IMR-90 (cell line): ENCODE data around the gene RAPGEF3. TPM values are rescaled to one million over a fixed set of nuclear protein-coding genes. Genes with fewer than 3 reads are reported as not detected.

ENCODE experiments used
- ATAC-seq: fragments of 200-7000 bp; cut with Tn5 transposase; 2 replicates; pipeline ENCODE4 v1.9.1; 2020; ENCODE audit warnings: low read depth, mild to moderate bottlenecking, moderate library complexity
- BruUV-seq: library from RNA; stranded (reverse); fragments of 400-500 nt; replicated peaks from 2 replicates; lab custom pipeline; 2021; lab: Mats Ljungman, UMichigan
- CTCF ChIA-PET: fragments of 300-600 bp; formaldehyde crosslinking; extraction: SDS; loops from one replicate; lab custom pipeline; 2021; ENCODE audit warnings: antibody characterized with exemption; lab: Yijun Ruan, JAX
- POLR2A ChIA-PET: fragments of 300-600 bp; sonication (Branson Sonifier 250); formaldehyde crosslinking; loops from one replicate; lab custom pipeline; 2022; ENCODE audit warnings: antibody characterized with exemption; ENCODE audit not compliant: unreplicated experiment; lab: Charles Lee
- DNase-seq: peaks from one replicate; pipeline ENCODE4 v3.0.0; 2013
- H2AFZ ChIP-seq: replicated peaks from 2 replicates; pipeline ENCODE3; 2013; ENCODE audit warnings: low read length, mild to moderate bottlenecking; ENCODE audit not compliant: poor library complexity
- H2AK5ac ChIP-seq: 2 replicates; pipeline ENCODE4 v1.6.1; 2013; ENCODE audit warnings: low read depth, low read length, inconsistent platforms
- H2AK9ac ChIP-seq: replicated peaks from 2 replicates; pipeline ENCODE3; 2013; ENCODE audit warnings: mild to moderate bottlenecking, low read depth, low read length, moderate library complexity; ENCODE audit not compliant: poor library complexity
- H2BK120ac ChIP-seq: 2 replicates; pipeline ENCODE4 v1.6.1; 2013; ENCODE audit warnings: low read depth, low read length, inconsistent platforms
- H2BK15ac ChIP-seq: 3 replicates; pipeline ENCODE4 v1.6.1; 2013; ENCODE audit warnings: low read depth, low read length, inconsistent platforms
- H2BK20ac ChIP-seq: 2 replicates; pipeline ENCODE4 v1.6.1; 2013; ENCODE audit warnings: low read depth, mild to moderate bottlenecking, inconsistent platforms, low read length, moderate library complexity
- H2BK5ac ChIP-seq: 2 replicates; pipeline ENCODE4 v1.6.1; 2013; ENCODE audit warnings: mild to moderate bottlenecking, low read depth, low read length, inconsistent platforms; ENCODE audit not compliant: poor library complexity, severe bottlenecking
- H3K14ac ChIP-seq: replicated peaks from 2 replicates; pipeline ENCODE4 v1.6.1; 2013; ENCODE audit warnings: low read depth, low read length, inconsistent platforms
- H3K18ac ChIP-seq: 2 replicates; pipeline ENCODE4 v1.6.1; 2013; ENCODE audit warnings: low read depth, low read length, control low read depth
- H3K23ac ChIP-seq: 2 replicates; pipeline ENCODE4 v1.6.1; 2013; ENCODE audit warnings: low read depth, low read length, inconsistent platforms
- H3K27ac ChIP-seq: 2 replicates; pipeline ENCODE4 v1.5.1; 2013; ENCODE audit warnings: mild to moderate bottlenecking, control low read depth, low read length; ENCODE audit not compliant: insufficient read depth
- H3K27me3 ChIP-seq: 2 replicates; pipeline ENCODE4 v1.6.1; 2013; ENCODE audit warnings: low read length; ENCODE audit not compliant: control insufficient read depth, insufficient read depth
- H3K36me3 ChIP-seq: 2 replicates; pipeline ENCODE4 v1.6.1; 2013; ENCODE audit warnings: low read length, mixed read lengths; ENCODE audit not compliant: control insufficient read depth, insufficient read depth
- H3K4ac ChIP-seq: 2 replicates; pipeline ENCODE4 v1.6.1; 2013; ENCODE audit warnings: low read depth, low read length, inconsistent platforms
- H3K4me1 ChIP-seq: 2 replicates; pipeline ENCODE4 v1.6.1; 2013; ENCODE audit warnings: low read length, mixed read lengths; ENCODE audit not compliant: control insufficient read depth, insufficient read depth
- H3K4me2 ChIP-seq: 2 replicates; pipeline ENCODE4 v1.6.1; 2013; ENCODE audit warnings: low read depth, mild to moderate bottlenecking, control low read depth, low read length, moderate library complexity
- H3K4me3 ChIP-seq: 2 replicates; pipeline ENCODE4 v1.5.1; 2013; ENCODE audit warnings: low read depth, mild to moderate bottlenecking, control low read depth, low read length, moderate library complexity; ENCODE audit not compliant: insufficient read depth
- H3K56ac ChIP-seq: 2 replicates; pipeline ENCODE4 v1.6.1; 2013; ENCODE audit warnings: low read length, inconsistent platforms; ENCODE audit not compliant: insufficient read depth; ENCODE audit errors: extremely low read depth
- H3K79me1 ChIP-seq, 2 experiments: 2 replicates each; pipeline ENCODE4 v1.6.1; 2013; ENCODE audit warnings: low read length in 2 of 2, inconsistent platforms in 1 of 2, low read depth in 1 of 2
- H3K9ac ChIP-seq: 2 replicates; pipeline ENCODE4 v1.6.1; 2013; ENCODE audit warnings: low read depth, low read length, control low read depth
- H3K9me1 ChIP-seq: 2 replicates; pipeline ENCODE4 v1.6.1; 2013; ENCODE audit warnings: low read length, inconsistent platforms; ENCODE audit not compliant: insufficient read depth
- H3K9me3 ChIP-seq: 2 replicates; pipeline ENCODE4 v1.6.1; 2013; ENCODE audit warnings: low read length; ENCODE audit not compliant: control insufficient read depth, insufficient read depth
- H4K20me1 ChIP-seq: 2 replicates; pipeline ENCODE4 v1.6.1; 2013; ENCODE audit warnings: low read length, inconsistent platforms; ENCODE audit not compliant: insufficient read depth
- H4K5ac ChIP-seq: 2 replicates; pipeline ENCODE4 v1.6.1; 2013; ENCODE audit warnings: mild to moderate bottlenecking, low read depth, low read length, control low read depth
- H4K8ac ChIP-seq, 2 experiments: 2 replicates each; pipeline ENCODE4 v1.6.1; 2013; ENCODE audit warnings: low read depth in 2 of 2, low read length in 2 of 2, control low read depth in 1 of 2, inconsistent platforms in 1 of 2
- H4K91ac ChIP-seq: 2 replicates; pipeline ENCODE4 v1.6.1; 2013; ENCODE audit warnings: low read depth, low read length, inconsistent platforms; ENCODE audit not compliant: insufficient read depth
- BHLHE40 ChIP-seq: fragments of 150-350 bp; IDR thresholded peaks from 2 replicates; pipeline ENCODE4 v1.6.1; 2016; ENCODE audit warnings: mild to moderate bottlenecking, low read depth, low read length
- CEBPB ChIP-seq: IDR thresholded peaks from 2 replicates; pipeline ENCODE4 v1.6.1; 2012; ENCODE audit warnings: low read depth, low read length, improper control_type of control experiment
- CHD1 ChIP-seq: IDR thresholded peaks from 2 replicates; pipeline ENCODE4 v1.6.1; 2012; ENCODE audit warnings: low read depth, low read length, improper control_type of control experiment
- FOS ChIP-seq: fragments of 150-350 bp; IDR thresholded peaks from 2 replicates; pipeline ENCODE4 v1.6.1; 2016; ENCODE audit warnings: low read depth, low read length
- MAFK ChIP-seq: IDR thresholded peaks from 2 replicates; pipeline ENCODE4 v1.6.1; 2012; ENCODE audit warnings: low read depth, low read length, improper control_type of control experiment
- MAZ ChIP-seq: IDR thresholded peaks from 2 replicates; pipeline ENCODE4 v1.6.1; 2012; ENCODE audit warnings: low read depth, mild to moderate bottlenecking, low read length, improper control_type of control experiment, moderate library complexity, borderline replicate concordance
- MXI1 ChIP-seq: IDR thresholded peaks from 2 replicates; pipeline ENCODE4 v1.6.1; 2012; ENCODE audit warnings: low read depth, mild to moderate bottlenecking, low read length, moderate library complexity, borderline replicate concordance
- NFE2L2 ChIP-seq: fragments of 150-350 bp; IDR thresholded peaks from 2 replicates; pipeline ENCODE4 v1.6.1; 2016; ENCODE audit warnings: low read depth, mild to moderate bottlenecking, low read length
- POLR2A ChIP-seq: IDR thresholded peaks from 2 replicates; pipeline ENCODE4 v1.6.1; 2012; ENCODE audit warnings: mild to moderate bottlenecking, low read depth, low read length
- RAD21 ChIP-seq: IDR thresholded peaks from 2 replicates; pipeline ENCODE4 v1.6.1; 2012; ENCODE audit warnings: low read length, improper control_type of control experiment
- RCOR1 ChIP-seq: IDR thresholded peaks from 2 replicates; pipeline ENCODE4 v1.6.1; 2012; ENCODE audit warnings: mild to moderate bottlenecking, low read length, improper control_type of control experiment; ENCODE audit not compliant: insufficient replicate concordance
- SMC3 ChIP-seq: fragments of 150-350 bp; IDR thresholded peaks from 2 replicates; pipeline ENCODE4 v1.6.1; 2016; ENCODE audit warnings: low read depth, mild to moderate bottlenecking, antibody characterized with exemption, low read length, moderate library complexity
- WGBS, 2 experiments: methylation state at CpG; one replicate each; pipeline versions ENCODE4 v1.1.5 to v1.1.7; 2013; ENCODE audit warnings: missing lambda C conversion rate in 2 of 2; ENCODE audit not compliant: insufficient read length in 1 of 2; ENCODE audit errors: extremely low coverage in 2 of 2; 5-methylcytosine and 5-hydroxymethylcytosine counted together
- dilution Hi-C: fragments of 300-500 bp; cut with HindIII; formaldehyde crosslinking; loops from one replicate; pipeline ENCODE4 v1.14.3; 2018; ENCODE audit warnings: low sequenced_read_pairs; ENCODE audit not compliant: unreplicated experiment
- in situ Hi-C: fragments of 300-500 bp; cut with MboI; formaldehyde crosslinking; loops from 3 replicates; pipeline ENCODE4 v1.14.3; 2019; ENCODE audit warnings: low sequenced_read_pairs, inconsistent platforms, mixed read lengths
- intact Hi-C: fragments of 100-400 bp; cut with micrococcal nuclease; formaldehyde crosslinking; loops from 2 replicates; pipeline ENCODE4 v1.10.0; 2022
- polyA plus RNA-seq, 3 experiments: library from polyadenylated mRNA; depleted of rRNA; stranded (reverse); fragments of >200 nt; gene quantifications; 2 replicates each; pipeline ENCODE4 v1.2.3, GENCODE V29; 2012; ENCODE audit warnings: low replicate concordance in 1 of 3
- total RNA-seq: library from RNA; depleted of rRNA; stranded (reverse); fragments of >200 nt; gene quantifications from 2 replicates; pipeline ENCODE4 v1.2.3, GENCODE V29; 2012
- TF ChIP-seq, protein P1 (sequence below): conservative IDR thresholded peaks from 2 replicates; pipeline ENCODE4 v1.5.1; 2012; ENCODE audit warnings: mild to moderate bottlenecking, low read depth, low read length, improper control_type of control experiment
- TF ChIP-seq, protein P2 (sequence below): fragments of 150-350 bp; IDR thresholded peaks from 2 replicates; pipeline ENCODE4 v1.6.1; 2017; ENCODE audit warnings: mild to moderate bottlenecking, antibody characterized with exemption, low read length, low read depth

Gene RAPGEF3
- total and polyA plus RNA-seq, 2 of the 4 experiments (the other 2 are of a cell fraction) = 1.3 to 2.0 TPM

DNA sequence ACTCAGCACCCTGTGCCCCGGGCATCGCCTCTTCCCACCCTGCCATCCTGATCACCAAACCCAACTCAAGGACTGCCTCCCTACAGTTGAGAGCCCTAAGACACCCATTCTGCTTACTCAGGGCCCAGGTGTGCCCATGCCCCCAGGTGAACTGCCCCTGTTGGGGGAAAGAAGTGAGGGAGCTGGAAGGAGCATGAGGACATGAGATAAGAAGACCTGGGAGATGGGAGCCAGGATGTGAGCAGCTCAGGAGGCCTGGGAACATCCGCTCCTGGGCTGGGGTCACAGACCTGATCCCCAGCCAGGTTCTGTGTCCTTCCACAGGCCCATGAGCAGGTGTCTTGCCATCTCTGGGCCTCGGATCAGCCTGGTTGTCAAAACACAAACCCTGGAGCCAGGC, 6.6 kb downstream of the RAPGEF3 start:
- H3K4ac ChIP-seq = no peak overlapping the region
- no peak overlapping the region for H4K8ac ChIP-seq
- peaks cover 5% of the 10 kb centered on the region; the same call in 1 of the 2 replicates for H3K27me3 ChIP-seq
- no peaks in the 10 kb centered on the region for H3K79me1 ChIP-seq
- H2AK9ac ChIP-seq = peak overlapping the region; percentile 71
- no peak overlapping the region for H2BK120ac ChIP-seq
- no peak overlapping the region for H2AFZ ChIP-seq
- H2BK15ac ChIP-seq = no peak overlapping the region
- H3K9ac ChIP-seq = no peak overlapping the region
- DNase-seq = no peak
- ChIA-PET CTCF (interaction anchor here (1.5 kb wide), 1 partner anchor 10 kb away, joined by 10 read pairs; no protein-coding TSS in a partner anchor), POLR2A (no interaction called here)
- H3K18ac ChIP-seq = no peak overlapping the region
- in situ Hi-C loops (no loop called here), dilution Hi-C loops (no loop called here), intact Hi-C loops (no loop called here)
- peaks cover 12% of the 10 kb centered on the region for H3K4me1 ChIP-seq
- H4K5ac ChIP-seq = no peak overlapping the region
- WGBS, 2 experiments = 100% methylated on average over 1 of the region's 4 CpGs; no CpG with 5 or more reads in 1 of the 2 experiments
- H3K4me3 ChIP-seq = no peak overlapping the region
- H4K20me1 ChIP-seq = no peaks in the 10 kb centered on the region
- no peak for ATAC-seq
- no peaks in the 10 kb centered on the region for H3K36me3 ChIP-seq
- peak overlapping the region; percentile 10 for H2BK5ac ChIP-seq
- H3K4me2 ChIP-seq = no peak overlapping the region
- H3K14ac ChIP-seq = no peak overlapping the region
- H3K23ac ChIP-seq = no peak overlapping the region
- H2BK20ac ChIP-seq = no peak overlapping the region
- peak overlapping the region; percentile 65; the same call in 1 of the 2 replicates for H2AK5ac ChIP-seq
- no peak overlapping the region for H3K27ac ChIP-seq
- H3K9me1 ChIP-seq = peaks cover 9% of the 10 kb centered on the region; the same call in 1 of the 2 replicates
- no peak overlapping the region for H4K91ac ChIP-seq
- H3K56ac ChIP-seq = no peak overlapping the region
- no peaks in the 10 kb centered on the region for H3K9me3 ChIP-seq
- TF ChIP-seq, protein P1, sequence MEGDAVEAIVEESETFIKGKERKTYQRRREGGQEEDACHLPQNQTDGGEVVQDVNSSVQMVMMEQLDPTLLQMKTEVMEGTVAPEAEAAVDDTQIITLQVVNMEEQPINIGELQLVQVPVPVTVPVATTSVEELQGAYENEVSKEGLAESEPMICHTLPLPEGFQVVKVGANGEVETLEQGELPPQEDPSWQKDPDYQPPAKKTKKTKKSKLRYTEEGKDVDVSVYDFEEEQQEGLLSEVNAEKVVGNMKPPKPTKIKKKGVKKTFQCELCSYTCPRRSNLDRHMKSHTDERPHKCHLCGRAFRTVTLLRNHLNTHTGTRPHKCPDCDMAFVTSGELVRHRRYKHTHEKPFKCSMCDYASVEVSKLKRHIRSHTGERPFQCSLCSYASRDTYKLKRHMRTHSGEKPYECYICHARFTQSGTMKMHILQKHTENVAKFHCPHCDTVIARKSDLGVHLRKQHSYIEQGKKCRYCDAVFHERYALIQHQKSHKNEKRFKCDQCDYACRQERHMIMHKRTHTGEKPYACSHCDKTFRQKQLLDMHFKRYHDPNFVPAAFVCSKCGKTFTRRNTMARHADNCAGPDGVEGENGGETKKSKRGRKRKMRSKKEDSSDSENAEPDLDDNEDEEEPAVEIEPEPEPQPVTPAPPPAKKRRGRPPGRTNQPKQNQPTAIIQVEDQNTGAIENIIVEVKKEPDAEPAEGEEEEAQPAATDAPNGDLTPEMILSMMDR = no peak
- no peak for TF ChIP-seq POLR2A
- TF ChIP-seq, protein P2, sequence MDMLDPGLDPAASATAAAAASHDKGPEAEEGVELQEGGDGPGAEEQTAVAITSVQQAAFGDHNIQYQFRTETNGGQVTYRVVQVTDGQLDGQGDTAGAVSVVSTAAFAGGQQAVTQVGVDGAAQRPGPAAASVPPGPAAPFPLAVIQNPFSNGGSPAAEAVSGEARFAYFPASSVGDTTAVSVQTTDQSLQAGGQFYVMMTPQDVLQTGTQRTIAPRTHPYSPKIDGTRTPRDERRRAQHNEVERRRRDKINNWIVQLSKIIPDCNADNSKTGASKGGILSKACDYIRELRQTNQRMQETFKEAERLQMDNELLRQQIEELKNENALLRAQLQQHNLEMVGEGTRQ = no peak
- TF ChIP-seq RAD21 = no peak
- no peak for TF ChIP-seq MXI1
- no peak for TF ChIP-seq MAFK
- no peak for TF ChIP-seq CEBPB
- no peak for TF ChIP-seq NFE2L2
- TF ChIP-seq MAZ = no peak
- TF ChIP-seq SMC3 = no peak
- TF ChIP-seq FOS = no peak
- no peak for TF ChIP-seq BHLHE40
- TF ChIP-seq CHD1 = no peak
- no peak for TF ChIP-seq RCOR1
- no TSS peak for BruUV-seq
